HG03342 (cell line): ENCODE data around the gene ADPGK.
A peak's percentile ranks its signal among the peaks of the same experiment; 100 is the strongest.

Experiments
- ATAC-seq: cut with Tn5 transposase; IDR thresholded peaks from one replicate; pipeline ENCODE4 v1.9.1; 2021; ENCODE audit warnings: mild to moderate bottlenecking, moderate library complexity; ENCODE audit not compliant: unreplicated experiment

ADPGK gene

DNA sequence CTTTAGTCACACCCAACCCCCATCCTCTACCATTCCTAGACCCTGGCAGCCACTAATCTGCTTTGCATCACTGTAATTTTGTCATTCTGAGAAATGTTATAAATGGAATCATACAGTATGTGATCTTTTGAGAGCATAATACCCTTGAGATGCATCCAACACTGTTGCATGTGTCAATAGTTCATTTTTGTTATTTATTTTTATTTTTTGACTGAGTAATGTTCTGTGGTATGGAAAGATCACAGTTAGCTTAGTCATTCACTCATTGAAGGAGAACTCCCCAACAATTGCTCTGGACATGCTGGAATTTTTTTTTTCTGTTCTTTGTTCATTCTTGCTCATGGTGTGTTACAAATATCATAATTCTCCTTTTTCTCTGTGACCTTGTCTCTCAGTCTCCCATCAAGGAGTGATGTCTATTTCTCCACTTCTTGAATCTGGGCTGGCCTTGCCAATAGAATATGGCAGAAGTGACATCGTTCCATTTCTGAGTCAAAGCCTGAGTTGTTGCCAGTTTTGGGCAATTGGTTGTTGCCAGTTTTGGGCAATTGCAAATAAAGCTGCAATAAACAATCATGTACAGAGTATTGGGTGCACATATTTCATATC lies 6.8 kb upstream of the ADPGK start:
- no peak for ATAC-seq

DNA sequence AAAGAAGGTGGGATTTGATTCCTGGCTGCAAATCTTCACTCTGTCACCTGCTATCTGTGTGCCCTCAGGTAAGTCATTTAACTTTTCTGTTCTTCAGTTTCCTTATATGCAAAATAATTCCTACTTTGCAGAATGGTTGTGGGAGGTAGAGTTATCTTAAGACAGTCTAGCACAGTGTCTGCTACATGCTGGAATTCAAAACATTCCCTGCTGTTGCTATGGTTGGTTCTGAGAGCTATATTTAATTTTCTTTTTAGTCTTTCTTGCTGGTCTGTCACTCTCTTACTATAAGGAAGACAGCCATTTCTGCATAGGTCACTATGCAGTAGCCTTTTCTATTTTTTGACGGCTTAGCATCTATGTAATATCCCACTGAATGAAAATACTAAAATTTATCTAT lies 4.0 kb upstream of the ADPGK start:
- no peak for ATAC-seq

DNA sequence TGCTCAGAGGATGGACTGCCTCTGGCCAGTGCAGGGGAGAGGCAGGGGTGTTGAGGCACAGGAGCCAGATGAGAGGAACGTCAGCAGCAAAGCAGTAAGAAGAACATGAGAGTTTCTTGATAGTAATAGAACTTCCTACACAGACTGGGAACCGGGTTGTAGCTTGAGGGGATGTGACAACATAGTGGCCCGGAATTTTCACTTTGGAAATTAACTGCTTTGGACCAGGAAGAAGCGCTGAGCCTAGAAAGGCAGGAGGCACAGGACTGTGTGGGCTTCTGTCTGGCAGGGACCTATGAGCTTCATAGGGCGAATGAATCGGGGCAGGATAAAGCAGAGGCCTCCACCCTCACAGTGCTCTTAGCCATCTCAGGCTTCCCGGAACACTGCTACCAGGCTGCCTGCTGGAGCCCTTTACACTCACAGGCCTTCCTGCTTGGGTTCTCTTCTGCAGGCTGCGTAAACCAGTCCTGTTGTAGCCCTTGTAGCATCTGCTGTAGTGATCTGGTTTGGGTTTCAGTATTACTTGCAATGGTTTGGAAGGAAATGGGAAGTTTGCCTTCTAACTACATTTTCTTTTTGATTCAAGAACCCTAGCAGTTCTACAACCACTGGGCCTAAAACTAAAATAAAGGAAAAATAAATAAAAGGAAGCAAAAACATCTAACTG lies 3.3 kb upstream of the ADPGK start:
- no peak for ATAC-seq

- ATAC-seq: no peak
These were observed 2.7 kb upstream of the ADPGK start for GRCh38 chr15:72786242-72786641.

- no peak for ATAC-seq
These were observed 2.3 kb upstream of the ADPGK start for GRCh38 chr15:72785841-72786240.

DNA sequence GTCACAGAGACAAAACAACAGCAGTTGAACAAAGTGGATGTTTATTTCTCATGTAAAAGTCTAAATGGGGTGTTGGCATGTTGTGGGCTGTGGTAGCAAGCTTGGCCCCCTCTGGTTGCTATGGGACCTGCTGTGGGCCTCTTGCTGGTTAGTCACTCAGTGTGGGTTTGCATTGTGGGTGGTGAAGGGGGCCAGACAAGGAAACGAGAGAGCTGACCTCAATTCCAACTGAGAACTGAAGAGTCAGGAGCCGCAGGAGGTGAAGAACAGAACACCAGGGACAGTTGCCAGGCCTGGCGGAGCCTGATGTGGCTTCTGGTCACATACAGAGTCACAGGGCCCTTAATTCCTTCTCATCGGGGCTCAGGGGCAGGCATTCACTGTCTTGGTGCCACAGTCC lies 1.9 kb upstream of the ADPGK start:
- no peak for ATAC-seq

- no peak for ATAC-seq
These were observed 908 bp upstream of the ADPGK start for GRCh38 chr15:72784456-72784876.

- peak; percentile 27 for ATAC-seq
These were observed 436 bp downstream of the ADPGK start for GRCh38 chr15:72783004-72783639.

- ATAC-seq: no peak
These were observed 1.1 kb downstream of the ADPGK start for GRCh38 chr15:72782274-72783003.

DNA sequence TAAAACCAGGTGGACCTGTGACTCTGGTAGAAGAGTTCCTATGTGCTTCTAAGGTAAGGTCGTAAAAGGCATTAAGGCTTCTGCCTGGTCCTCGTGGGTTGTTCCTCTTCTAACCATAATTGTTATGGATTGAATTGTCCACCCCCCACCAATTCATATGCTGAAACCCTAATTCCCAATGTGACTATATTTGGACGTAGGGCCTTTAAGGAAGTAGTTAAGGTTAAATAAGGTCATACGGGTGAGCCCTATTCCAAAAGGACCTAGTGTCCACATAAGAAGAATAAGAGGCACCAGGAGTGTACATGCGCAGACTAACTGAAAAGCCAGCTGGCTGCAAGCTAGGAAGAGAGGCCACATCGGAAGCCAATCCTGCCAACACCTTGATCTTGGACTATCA lies 1.9 kb downstream of the ADPGK start:
- ATAC-seq: no peak

GRCh38 chr15:72778796-72779195 lies 4.8 kb downstream of the ADPGK start:
- ATAC-seq: no peak

DNA sequence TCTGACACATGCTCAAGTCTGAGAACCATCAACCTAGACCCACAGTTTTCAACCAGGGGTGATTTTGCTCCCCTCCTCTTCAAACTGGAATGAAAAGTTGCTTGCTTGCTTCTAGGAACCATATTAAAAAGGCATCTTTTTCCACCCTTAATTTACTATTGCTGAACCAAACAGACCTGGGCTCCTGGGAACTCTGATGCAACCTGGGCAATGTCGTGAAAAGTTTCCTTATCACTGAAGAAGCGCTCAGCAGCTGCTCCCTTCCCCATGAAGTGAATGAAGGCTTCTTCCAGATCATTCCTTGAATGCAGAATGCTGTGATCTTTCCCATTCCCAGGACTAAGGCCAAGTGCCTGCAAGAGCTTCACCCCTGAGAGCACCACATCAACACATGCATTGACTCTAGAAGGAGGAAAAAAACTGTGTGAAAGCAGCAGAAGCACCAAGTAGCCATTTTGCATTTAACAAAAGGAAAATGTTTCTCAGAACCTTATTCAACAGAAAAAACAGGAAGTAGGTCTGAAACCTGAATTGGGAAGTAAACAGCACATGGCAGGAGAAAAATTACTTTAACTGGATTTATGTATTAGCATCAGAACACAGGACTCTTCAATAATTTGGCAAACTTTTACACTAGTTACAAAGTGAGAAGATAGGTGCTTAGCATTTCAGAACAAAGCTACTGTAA lies 8.7 kb downstream of the ADPGK start:
- no peak for ATAC-seq

DNA sequence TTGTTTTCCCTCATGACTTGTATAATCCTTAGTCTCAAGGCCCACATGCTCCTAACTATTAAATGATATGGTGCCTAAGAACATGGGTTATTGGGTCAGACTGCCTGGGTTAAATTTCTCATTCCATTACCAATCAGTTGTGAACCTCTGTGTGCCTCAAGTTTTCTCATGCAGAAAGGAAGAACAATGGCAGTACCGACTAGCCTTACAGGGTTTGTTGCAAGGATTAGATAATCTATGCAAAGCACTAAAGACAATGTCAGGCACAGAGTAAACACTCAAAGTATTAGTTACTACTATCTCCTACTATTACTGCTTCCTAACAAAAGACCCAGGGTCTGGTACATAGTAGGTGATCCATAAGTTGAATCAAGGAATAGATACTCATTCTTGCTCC lies 12.2 kb downstream of the ADPGK start:
- no peak for ATAC-seq

- no peak for ATAC-seq
These were observed 12.8 kb downstream of the ADPGK start for GRCh38 chr15:72770673-72771328.

- no peak for ATAC-seq
These were observed 16.8 kb downstream of the ADPGK start for GRCh38 chr15:72766780-72767179.

DNA sequence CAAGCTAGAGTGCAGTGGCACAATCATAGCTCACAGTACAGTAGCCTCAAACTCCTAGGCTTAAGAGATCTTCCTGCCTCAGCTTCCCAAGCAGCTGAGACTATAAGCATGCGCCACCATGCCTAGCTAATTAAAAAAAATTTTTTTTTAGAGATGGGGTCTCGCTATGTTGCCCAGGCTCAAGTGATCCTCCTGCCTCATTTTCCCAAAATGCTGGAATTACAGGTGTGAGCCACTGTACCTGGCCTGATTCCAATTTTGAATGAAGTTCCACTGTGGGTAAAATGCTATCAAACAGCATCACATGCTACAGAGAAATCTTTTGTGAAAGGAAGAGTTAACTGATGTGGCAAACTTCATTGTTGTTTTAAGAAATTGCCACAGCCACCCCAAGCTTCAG lies 17.5 kb downstream of the ADPGK start:
- no peak for ATAC-seq

DNA sequence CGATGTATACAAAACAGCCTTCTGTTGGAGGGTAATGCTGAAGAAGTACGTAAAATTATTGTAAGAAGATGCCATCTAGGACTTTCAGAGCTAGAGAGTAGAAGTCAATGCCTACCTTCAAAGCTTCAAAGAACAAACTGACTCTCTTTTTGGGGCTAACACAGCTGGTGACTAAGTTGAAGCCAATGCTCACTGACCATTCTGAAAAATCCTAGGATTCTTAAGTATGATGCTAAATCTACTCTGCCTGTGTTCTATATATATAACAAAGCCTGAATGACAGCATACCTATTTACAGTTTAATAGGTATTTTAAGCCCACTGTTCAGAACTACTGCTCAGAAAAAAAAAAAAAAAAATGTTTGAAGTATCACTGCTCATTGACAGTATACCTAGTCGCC lies 18.9 kb downstream of the ADPGK start:
- ATAC-seq: no peak

DNA sequence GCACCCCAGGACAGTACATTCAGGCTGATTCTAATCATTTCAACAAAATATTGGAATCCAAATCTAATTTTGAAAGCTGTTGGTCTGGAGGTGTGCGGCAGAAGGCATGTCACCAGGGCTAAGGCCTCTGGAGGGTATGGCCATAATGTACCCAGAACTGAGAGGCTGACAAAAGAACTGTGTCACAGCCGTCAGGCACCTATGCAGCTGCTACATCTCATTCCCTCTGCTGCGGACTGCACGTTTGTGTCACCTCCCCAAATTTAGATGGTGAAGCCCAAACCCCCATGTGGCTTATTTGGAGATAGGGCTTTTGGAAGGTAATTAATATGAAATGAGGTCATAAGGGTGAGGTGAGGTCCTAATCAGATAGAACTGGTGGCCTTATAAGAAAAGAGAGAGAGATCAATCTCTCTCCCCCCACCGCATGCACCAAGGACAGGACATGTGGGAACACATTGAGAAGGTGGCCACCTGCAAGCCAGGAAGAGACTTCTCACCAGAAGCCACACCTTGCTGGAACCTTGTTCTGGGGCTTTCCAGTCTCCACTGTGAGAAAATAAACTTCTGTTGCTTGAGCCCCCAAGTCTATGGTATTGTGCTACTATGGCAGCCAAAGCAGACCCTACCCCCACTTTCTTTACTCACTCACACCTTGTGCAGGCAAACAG lies 22.8 kb downstream of the ADPGK start:
- ATAC-seq: no peak

- ATAC-seq: no peak
These were observed 25.4 kb downstream of the ADPGK start for GRCh38 chr15:72758182-72758581.

DNA sequence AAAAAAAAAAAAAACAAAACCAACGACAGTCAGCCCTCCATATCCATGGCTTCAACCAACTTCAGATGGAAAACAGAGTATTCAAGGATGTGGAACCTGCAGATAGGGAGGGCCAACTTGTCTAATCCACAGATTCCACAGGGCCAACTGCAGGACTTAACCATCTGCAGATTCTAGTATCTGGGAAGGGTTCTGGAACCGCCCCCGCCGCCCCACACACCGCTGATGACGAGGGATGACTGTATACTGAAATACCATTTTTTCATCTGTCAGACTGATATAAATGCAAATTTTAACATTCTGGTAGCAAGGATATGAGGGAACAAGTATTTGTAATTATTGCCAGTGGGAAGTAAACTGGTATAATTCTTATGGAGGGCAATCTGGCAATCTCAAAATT lies 29.5 kb downstream of the ADPGK start:
- ATAC-seq: no peak
